Vagina (tissue), 2 donors: ENCODE results near the gene PLEKHF1.

Experiments used
- POLR2AphosphoS5 ChIP-seq, 2 donors: sonication (generic); formaldehyde crosslinking; IDR thresholded peaks; one replicate each; pipeline ENCODE4 v1.9.0; 2017; ENCODE audit warnings: antibody characterized with exemption in 2 of 2, mild to moderate bottlenecking in 2 of 2, low read depth in 1 of 2; ENCODE audit not compliant: insufficient read depth in 1 of 2
- TF ChIP-seq, protein P1 (sequence below), 3 experiments: fragments of 450-650 bp in 2 of 3; fragments of 200-600 bp in 1 of 3; sonication (generic) in 1 of 3; IDR thresholded peaks; one replicate each; pipeline ENCODE4 v1.5.1; 2017 to 2019; ENCODE audit warnings: antibody characterized with exemption in 3 of 3, mild to moderate bottlenecking in 2 of 3, moderate library complexity in 2 of 3

GRCh38 chr19:29644210-29644609 is 21.1 kb upstream of the PLEKHF1 start:
- no peak for TF ChIP-seq POLR2AphosphoS5 (IDR thresholded peaks at IDR 0.05; ENCODE audit: insufficient read depth in 1 of 2, low read depth in 1 of 2)
- TF ChIP-seq, protein P1, sequence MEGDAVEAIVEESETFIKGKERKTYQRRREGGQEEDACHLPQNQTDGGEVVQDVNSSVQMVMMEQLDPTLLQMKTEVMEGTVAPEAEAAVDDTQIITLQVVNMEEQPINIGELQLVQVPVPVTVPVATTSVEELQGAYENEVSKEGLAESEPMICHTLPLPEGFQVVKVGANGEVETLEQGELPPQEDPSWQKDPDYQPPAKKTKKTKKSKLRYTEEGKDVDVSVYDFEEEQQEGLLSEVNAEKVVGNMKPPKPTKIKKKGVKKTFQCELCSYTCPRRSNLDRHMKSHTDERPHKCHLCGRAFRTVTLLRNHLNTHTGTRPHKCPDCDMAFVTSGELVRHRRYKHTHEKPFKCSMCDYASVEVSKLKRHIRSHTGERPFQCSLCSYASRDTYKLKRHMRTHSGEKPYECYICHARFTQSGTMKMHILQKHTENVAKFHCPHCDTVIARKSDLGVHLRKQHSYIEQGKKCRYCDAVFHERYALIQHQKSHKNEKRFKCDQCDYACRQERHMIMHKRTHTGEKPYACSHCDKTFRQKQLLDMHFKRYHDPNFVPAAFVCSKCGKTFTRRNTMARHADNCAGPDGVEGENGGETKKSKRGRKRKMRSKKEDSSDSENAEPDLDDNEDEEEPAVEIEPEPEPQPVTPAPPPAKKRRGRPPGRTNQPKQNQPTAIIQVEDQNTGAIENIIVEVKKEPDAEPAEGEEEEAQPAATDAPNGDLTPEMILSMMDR (IDR thresholded peaks at IDR 0.05): no peak
